Left ventricle myocardium inferior (tissue), 1 donor: ENCODE results near the gene TPRG1. TPM values are rescaled to one million over a fixed set of nuclear protein-coding genes. Genes with fewer than 3 reads are reported as not detected.

ENCODE experiments used
- DNase-seq: peaks from one replicate; pipeline ENCODE4 v3.0.0-alpha.2; 2020
- H3K27ac ChIP-seq: fragments of 200-600 bp; replicated peaks from 2 replicates; pipeline ENCODE4 v1.8.0; 2021
- H3K27me3 ChIP-seq: fragments of 200-600 bp; 2 replicates; pipeline ENCODE4 v1.8.0; 2021; ENCODE audit warnings: low read depth
- H3K36me3 ChIP-seq: fragments of 200-600 bp; 2 replicates; pipeline ENCODE4 v1.8.0; 2021
- H3K4me1 ChIP-seq: fragments of 200-600 bp; 2 replicates; pipeline ENCODE4 v1.8.0; 2021
- H3K4me3 ChIP-seq: fragments of 200-600 bp; 2 replicates; pipeline ENCODE4 v1.8.0; 2021; ENCODE audit warnings: mild to moderate bottlenecking, moderate library complexity
- H3K9me3 ChIP-seq: fragments of 200-600 bp; replicated peaks from 2 replicates; pipeline ENCODE4 v1.8.0; 2021
- CTCF ChIP-seq: fragments of 200-600 bp; IDR thresholded peaks from 2 replicates; pipeline ENCODE4 v1.8.0; 2021; ENCODE audit warnings: antibody characterized with exemption, mild to moderate bottlenecking, borderline replicate concordance
- intact Hi-C: fragments of 100-400 bp; cut with micrococcal nuclease; formaldehyde crosslinking; loops from one replicate; pipeline ENCODE4 v1.11.0; 2022
- total RNA-seq: library from RNA; stranded (reverse); fragmentation: NEBNext Ultra II Directional; extraction: Animal tissue kit (Norgen Biotek cat#: 25700); gene quantifications from one replicate; pipeline ENCODE4 v1.2.1, GENCODE V29; 2021
- donor health status: DM: no; HTN: yes; CAD: no; lungs with severe emphysema.

The TPRG1 gene
- total RNA-seq, 1 donor from 2014 or later = 1.5 TPM

- intact Hi-C loops = loop anchor here (10.0 kb wide), 1 partner anchor 188 kb away; no protein-coding TSS in a partner anchor
- no peak for DNase-seq
- Histone ChIP-seq H3K4me1 (peaks cover 2% of the 10 kb centered on the region), H3K9me3 (no peaks in the 10 kb centered on the region), H3K27me3 (no peaks in the 10 kb centered on the region), H3K27ac (no peak overlapping the region), H3K4me3 (no peak overlapping the region), H3K36me3 (no peaks in the 10 kb centered on the region)
- no peak for TF ChIP-seq CTCF
Observed at GRCh38 chr3:189142527-189142926, 29.2 kb upstream of the TPRG1 start.

DNA sequence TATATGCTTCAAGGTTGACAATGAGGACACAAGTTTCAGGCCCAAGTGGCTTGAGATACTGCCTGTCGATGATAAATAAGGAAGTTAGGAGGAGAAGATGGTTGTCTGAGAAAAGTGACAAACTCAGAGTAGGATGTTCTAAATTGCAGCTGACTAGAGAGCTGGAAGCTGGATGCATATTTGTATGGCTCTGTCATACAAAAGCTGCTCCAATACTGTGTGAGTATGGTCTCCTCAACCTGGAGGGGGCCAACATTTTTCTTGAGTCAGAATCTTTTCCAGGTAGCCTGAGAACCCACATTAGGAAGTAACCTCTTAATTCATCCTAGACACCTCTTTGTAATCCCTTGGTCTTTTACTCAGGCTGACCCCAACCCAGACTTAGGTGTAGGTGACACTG is 28.4 kb upstream of the TPRG1 start:
- no peak overlapping the region for H3K4me3 ChIP-seq
- no peak for TF ChIP-seq CTCF
- no peaks in the 10 kb centered on the region for H3K27me3 ChIP-seq
- H3K4me1 ChIP-seq = peaks cover 10% of the 10 kb centered on the region
- H3K27ac ChIP-seq = no peak overlapping the region
- H3K9me3 ChIP-seq = no peaks in the 10 kb centered on the region
- H3K36me3 ChIP-seq = no peaks in the 10 kb centered on the region
- DNase-seq = no peak
- intact Hi-C loops = loop anchor here (10.0 kb wide), 1 partner anchor 189 kb away; no protein-coding TSS in a partner anchor

- Histone ChIP-seq H3K4me3 (no peak overlapping the region), H3K27me3 (no peaks in the 10 kb centered on the region), H3K36me3 (no peaks in the 10 kb centered on the region), H3K4me1 (peaks cover 11% of the 10 kb centered on the region), H3K9me3 (no peaks in the 10 kb centered on the region), H3K27ac (no peak overlapping the region)
- intact Hi-C loops = loop anchor here (10.0 kb wide), 1 partner anchor 189 kb away; no protein-coding TSS in a partner anchor
- no peak for TF ChIP-seq CTCF
- no peak for DNase-seq
Observed at GRCh38 chr3:189143771-189144170, 28.0 kb upstream of the TPRG1 start.

DNA sequence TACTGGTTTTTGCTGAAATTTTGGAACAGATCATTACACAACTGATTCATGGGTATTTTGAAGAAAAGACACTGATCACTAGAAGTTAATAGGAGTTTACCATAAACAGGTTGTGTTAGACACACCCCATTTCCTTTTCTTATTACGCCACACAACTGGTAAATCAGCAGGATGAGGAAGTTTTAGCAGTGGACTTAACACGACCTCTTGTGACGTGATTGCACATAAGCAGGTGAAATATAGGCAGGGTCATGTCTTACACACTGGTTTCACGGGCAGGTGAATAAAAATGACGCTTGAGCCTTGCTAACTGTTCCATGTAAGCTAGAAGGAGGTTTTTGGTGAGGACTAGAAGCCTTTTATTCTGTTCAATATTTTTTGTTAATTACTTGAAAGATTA is 27.1 kb upstream of the TPRG1 start:
- no peaks in the 10 kb centered on the region for H3K27me3 ChIP-seq
- intact Hi-C loops = loop anchor here (10.0 kb wide), 1 partner anchor 190 kb away; no protein-coding TSS in a partner anchor
- H3K9me3 ChIP-seq = no peaks in the 10 kb centered on the region
- TF ChIP-seq CTCF = peak; percentile 53
- H3K4me3 ChIP-seq = no peak overlapping the region
- no peak overlapping the region for H3K27ac ChIP-seq
- peaks cover 11% of the 10 kb centered on the region for H3K4me1 ChIP-seq
- no peaks in the 10 kb centered on the region for H3K36me3 ChIP-seq
- DNase-seq = no peak

DNA sequence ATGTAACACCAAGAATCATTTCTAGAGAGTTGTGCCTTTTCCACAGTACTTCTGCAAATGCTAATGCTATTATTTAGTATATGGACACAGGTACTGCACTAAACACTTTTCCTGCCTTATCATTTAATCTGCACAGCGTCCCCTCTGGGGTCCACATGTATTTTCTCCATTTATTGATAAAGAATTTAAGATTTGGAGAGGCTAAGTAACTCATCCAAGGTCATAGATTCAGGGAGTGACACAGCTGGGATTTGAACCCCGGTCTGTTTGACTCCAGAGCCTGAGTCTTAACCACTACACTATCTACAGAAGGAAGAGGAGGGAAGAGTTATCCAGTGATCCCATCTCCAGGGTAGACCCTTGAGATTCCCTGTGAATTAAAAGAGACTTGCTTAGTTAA is 24.9 kb upstream of the TPRG1 start:
- Histone ChIP-seq H3K4me3 (no peak overlapping the region), H3K36me3 (no peaks in the 10 kb centered on the region), H3K9me3 (no peaks in the 10 kb centered on the region), H3K27ac (no peak overlapping the region), H3K4me1 (peaks cover 11% of the 10 kb centered on the region), H3K27me3 (no peaks in the 10 kb centered on the region)
- DNase-seq = no peak
- intact Hi-C loops = loop anchor here (10.0 kb wide), 1 partner anchor 192 kb away; no protein-coding TSS in a partner anchor
- TF ChIP-seq CTCF = no peak
